Measurements from ENCODE around the gene LRRC49.
A peak's percentile ranks its signal among the peaks of the same experiment; 100 is the strongest.
"Not testable (repeated sequence)": the region's sequence is repeated elsewhere in the genome, so short reads cannot be mapped to it uniquely, and the experiment has no call there.

LRRC49 gene

DNA sequence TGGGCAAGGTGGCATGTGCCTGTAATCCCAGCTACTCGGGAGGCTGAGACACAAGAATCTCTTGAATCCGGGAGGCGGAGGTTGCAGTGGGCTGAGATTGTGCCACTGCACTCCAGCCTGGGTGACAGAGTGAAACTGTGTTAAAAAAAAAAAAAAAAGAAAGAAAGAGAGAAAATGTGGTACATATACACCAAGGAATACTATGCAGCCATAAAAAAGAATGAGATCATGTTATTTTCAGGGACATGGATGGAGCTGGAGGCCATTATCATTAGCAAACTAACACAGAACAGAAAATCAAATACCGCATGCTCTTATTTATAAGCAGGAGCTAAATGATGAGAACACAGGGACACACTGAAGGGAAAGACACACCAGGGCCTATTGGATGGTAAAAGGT, 111.9 kb downstream of the LRRC49 start:
- not testable (repeated sequence) for ATAC-seq
- TF ChIP-seq ZNF8 (CRISPR knock-in tag; IDR thresholded peaks at IDR 0.05) = peak; percentile 72

GRCh38 chr15:71005895-71006294, 113.3 kb downstream of the LRRC49 start:
- no peak for TF ChIP-seq BACH2 (CRISPR knock-in tag; IDR thresholded peaks at IDR 0.05; ENCODE audit: borderline replicate concordance)
- no peak for TF ChIP-seq RARB (CRISPR knock-in tag; IDR thresholded peaks at IDR 0.05)
- TF ChIP-seq, protein P1, sequence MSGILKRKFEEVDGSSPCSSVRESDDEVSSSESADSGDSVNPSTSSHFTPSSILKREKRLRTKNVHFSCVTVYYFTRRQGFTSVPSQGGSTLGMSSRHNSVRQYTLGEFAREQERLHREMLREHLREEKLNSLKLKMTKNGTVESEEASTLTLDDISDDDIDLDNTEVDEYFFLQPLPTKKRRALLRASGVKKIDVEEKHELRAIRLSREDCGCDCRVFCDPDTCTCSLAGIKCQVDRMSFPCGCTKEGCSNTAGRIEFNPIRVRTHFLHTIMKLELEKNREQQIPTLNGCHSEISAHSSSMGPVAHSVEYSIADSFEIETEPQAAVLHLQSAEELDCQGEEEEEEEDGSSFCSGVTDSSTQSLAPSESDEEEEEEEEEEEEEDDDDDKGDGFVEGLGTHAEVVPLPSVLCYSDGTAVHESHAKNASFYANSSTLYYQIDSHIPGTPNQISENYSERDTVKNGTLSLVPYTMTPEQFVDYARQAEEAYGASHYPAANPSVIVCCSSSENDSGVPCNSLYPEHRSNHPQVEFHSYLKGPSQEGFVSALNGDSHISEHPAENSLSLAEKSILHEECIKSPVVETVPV (CRISPR knock-in tag; IDR thresholded peaks at IDR 0.05) = no peak
- no peak for TF ChIP-seq ZNF565 (CRISPR knock-in tag; conservative IDR thresholded peaks at IDR 0.05; ENCODE audit: low read depth)
- TF ChIP-seq ZNF70 (CRISPR knock-in tag; IDR thresholded peaks at IDR 0.05) = no peak
- no peak for TF ChIP-seq GLIS3 (CRISPR knock-in tag; IDR thresholded peaks at IDR 0.05)
- ATAC-seq = no peak

DNA sequence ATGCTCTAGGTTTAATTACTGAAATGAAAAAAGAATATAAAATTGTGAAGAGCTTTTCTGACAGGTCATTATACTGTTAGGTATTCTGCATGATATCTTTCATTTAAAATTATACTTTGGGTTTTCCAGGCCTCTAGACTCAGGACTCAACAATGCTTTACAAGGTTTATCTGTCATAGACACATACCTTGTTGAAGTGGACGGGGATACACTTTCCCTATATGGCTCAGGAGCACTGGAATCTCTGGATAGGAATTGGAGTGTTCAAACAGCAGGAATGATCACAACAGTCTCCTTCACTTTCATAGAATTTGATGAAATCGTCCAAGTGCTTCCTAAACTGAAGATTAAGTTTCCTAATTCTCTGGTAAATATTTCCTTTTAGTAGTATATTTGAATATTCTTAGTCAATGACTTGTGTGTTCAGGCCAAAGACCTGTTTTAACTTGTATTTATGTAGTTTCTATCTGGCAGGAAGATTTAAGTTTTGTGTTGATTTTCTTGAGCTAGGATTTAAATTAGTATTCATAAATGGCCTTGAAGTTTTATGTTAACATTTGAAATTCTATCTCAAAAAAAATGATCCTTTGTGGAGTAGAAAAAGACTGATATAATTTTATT, 115.7 kb downstream of the LRRC49 start:
- TF ChIP-seq ZFP3 (CRISPR knock-in tag; IDR thresholded peaks at IDR 0.05) (no peak), ESRRG (CRISPR knock-in tag; IDR thresholded peaks at IDR 0.05) (no peak), PATZ1 (CRISPR knock-in tag; IDR thresholded peaks at IDR 0.05; ENCODE audit: borderline replicate concordance) (no peak), CSDC2 (CRISPR knock-in tag; IDR thresholded peaks at IDR 0.05) (no peak), ZC3H10 (CRISPR knock-in tag; IDR thresholded peaks at IDR 0.05) (no peak), ISL1 (CRISPR knock-in tag; IDR thresholded peaks at IDR 0.05) (no peak), OSR1 (CRISPR knock-in tag; IDR thresholded peaks at IDR 0.05) (no peak), RARB (CRISPR knock-in tag; IDR thresholded peaks at IDR 0.05) (no peak)
- TF ChIP-seq, protein P2, sequence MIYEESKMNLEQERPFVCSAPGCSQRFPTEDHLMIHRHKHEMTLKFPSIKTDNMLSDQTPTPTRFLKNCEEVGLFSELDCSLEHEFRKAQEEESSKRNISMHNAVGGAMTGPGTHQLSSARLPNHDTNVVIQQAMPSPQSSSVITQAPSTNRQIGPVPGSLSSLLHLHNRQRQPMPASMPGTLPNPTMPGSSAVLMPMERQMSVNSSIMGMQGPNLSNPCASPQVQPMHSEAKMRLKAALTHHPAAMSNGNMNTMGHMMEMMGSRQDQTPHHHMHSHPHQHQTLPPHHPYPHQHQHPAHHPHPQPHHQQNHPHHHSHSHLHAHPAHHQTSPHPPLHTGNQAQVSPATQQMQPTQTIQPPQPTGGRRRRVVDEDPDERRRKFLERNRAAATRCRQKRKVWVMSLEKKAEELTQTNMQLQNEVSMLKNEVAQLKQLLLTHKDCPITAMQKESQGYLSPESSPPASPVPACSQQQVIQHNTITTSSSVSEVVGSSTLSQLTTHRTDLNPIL (CRISPR knock-in tag; IDR thresholded peaks at IDR 0.05; ENCODE audit: low read depth) = no peak
- TF ChIP-seq, protein P1 (CRISPR knock-in tag; IDR thresholded peaks at IDR 0.05) = no peak
- TF ChIP-seq, protein P3, sequence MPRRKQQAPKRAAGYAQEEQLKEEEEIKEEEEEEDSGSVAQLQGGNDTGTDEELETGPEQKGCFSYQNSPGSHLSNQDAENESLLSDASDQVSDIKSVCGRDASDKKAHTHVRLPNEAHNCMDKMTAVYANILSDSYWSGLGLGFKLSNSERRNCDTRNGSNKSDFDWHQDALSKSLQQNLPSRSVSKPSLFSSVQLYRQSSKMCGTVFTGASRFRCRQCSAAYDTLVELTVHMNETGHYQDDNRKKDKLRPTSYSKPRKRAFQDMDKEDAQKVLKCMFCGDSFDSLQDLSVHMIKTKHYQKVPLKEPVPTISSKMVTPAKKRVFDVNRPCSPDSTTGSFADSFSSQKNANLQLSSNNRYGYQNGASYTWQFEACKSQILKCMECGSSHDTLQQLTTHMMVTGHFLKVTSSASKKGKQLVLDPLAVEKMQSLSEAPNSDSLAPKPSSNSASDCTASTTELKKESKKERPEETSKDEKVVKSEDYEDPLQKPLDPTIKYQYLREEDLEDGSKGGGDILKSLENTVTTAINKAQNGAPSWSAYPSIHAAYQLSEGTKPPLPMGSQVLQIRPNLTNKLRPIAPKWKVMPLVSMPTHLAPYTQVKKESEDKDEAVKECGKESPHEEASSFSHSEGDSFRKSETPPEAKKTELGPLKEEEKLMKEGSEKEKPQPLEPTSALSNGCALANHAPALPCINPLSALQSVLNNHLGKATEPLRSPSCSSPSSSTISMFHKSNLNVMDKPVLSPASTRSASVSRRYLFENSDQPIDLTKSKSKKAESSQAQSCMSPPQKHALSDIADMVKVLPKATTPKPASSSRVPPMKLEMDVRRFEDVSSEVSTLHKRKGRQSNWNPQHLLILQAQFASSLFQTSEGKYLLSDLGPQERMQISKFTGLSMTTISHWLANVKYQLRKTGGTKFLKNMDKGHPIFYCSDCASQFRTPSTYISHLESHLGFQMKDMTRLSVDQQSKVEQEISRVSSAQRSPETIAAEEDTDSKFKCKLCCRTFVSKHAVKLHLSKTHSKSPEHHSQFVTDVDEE (CRISPR knock-in tag; IDR thresholded peaks at IDR 0.05) = no peak
- no peak for ATAC-seq

DNA sequence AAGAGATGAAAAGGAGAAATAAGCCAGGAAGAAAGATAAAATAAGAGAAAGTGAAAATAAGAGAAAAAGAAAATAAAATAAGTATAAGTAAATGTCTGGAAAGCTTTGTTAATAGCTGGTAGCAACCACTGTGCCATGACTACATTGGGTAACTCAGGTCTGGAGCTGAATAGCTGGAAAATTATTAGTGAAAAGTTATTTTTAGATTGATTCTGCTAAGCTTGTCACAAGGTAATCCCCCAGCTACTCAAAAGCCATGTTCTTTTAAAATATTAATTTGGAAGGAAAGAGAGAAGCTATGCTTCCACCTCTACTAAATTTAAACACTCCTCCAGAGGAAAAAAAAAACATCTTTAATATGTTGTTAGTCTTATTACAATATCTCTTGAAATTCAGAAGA, 117.8 kb downstream of the LRRC49 start:
- ATAC-seq = no peak
- TF ChIP-seq ESRRG (CRISPR knock-in tag; IDR thresholded peaks at IDR 0.05) (no peak), ZNF70 (CRISPR knock-in tag; IDR thresholded peaks at IDR 0.05) (no peak), RARB (CRISPR knock-in tag; IDR thresholded peaks at IDR 0.05) (no peak), ZC3H10 (CRISPR knock-in tag; IDR thresholded peaks at IDR 0.05) (no peak), POU6F1 (CRISPR knock-in tag; IDR thresholded peaks at IDR 0.05; ENCODE audit: borderline replicate concordance, low read depth) (no peak), PATZ1 (CRISPR knock-in tag; IDR thresholded peaks at IDR 0.05; ENCODE audit: borderline replicate concordance) (no peak), ARNTL (CRISPR knock-in tag; IDR thresholded peaks at IDR 0.05; ENCODE audit: borderline replicate concordance, low read depth) (no peak), OSR1 (CRISPR knock-in tag; IDR thresholded peaks at IDR 0.05) (no peak)
- TF ChIP-seq, protein P3 (CRISPR knock-in tag; IDR thresholded peaks at IDR 0.05) = no peak
